Panc1 (cell line): ENCODE results near the gene COL9A2.

ENCODE experiments used
- POLR2AphosphoS5 ChIP-seq: IDR thresholded peaks from 2 replicates; pipeline ENCODE4 v1.6.1; 2012; ENCODE audit warnings: mild to moderate bottlenecking, low read depth, low read length, moderate library complexity
- TF ChIP-seq, protein P1 (sequence below): fragments of 450-650 bp; IDR thresholded peaks from 2 replicates; pipeline ENCODE4 v1.5.1; 2017; ENCODE audit warnings: mild to moderate bottlenecking

DNA sequence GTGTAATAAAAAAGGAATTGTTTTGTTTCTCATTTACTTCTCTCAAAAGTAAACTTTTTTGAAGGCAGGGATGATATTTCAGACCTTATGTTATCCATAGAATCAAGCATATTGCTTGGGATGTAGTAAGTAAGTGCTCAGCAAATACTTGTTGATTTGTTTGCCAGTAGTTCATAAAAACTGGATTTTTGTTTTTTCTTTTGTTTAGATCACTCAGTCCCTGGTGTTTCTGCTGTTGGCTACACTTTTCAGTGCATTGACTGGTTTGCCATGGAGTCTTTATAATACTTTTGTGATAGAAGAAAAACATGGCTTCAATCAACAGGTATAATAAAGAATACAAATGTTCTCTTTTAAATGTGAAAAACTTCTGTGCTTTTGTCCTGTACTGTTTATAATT is 48.9 kb downstream of the COL9A2 start:
- no peak for TF ChIP-seq POLR2AphosphoS5
- TF ChIP-seq, protein P1, sequence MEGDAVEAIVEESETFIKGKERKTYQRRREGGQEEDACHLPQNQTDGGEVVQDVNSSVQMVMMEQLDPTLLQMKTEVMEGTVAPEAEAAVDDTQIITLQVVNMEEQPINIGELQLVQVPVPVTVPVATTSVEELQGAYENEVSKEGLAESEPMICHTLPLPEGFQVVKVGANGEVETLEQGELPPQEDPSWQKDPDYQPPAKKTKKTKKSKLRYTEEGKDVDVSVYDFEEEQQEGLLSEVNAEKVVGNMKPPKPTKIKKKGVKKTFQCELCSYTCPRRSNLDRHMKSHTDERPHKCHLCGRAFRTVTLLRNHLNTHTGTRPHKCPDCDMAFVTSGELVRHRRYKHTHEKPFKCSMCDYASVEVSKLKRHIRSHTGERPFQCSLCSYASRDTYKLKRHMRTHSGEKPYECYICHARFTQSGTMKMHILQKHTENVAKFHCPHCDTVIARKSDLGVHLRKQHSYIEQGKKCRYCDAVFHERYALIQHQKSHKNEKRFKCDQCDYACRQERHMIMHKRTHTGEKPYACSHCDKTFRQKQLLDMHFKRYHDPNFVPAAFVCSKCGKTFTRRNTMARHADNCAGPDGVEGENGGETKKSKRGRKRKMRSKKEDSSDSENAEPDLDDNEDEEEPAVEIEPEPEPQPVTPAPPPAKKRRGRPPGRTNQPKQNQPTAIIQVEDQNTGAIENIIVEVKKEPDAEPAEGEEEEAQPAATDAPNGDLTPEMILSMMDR, result no peak
